NK-92 (cell line): ENCODE data around the gene GSTP1.
"Not testable (repeated sequence)": the region's sequence is repeated elsewhere in the genome, so short reads cannot be mapped to it uniquely, and the experiment has no call there.

Source experiments
- DNase-seq: peaks from one replicate; lab custom pipeline; 2025; ENCODE audit not compliant: unreplicated experiment; lab: John Stamatoyannopoulos, UW

Gene GSTP1

GRCh38 chr11:67583247-67584204, at the start of gene GSTP1:
Gene GSTP1 (plus strand): TSS chr11:67583812. CDS start chr11:67583844, 32 bp downstream.
- DNase-seq = no peak

DNA sequence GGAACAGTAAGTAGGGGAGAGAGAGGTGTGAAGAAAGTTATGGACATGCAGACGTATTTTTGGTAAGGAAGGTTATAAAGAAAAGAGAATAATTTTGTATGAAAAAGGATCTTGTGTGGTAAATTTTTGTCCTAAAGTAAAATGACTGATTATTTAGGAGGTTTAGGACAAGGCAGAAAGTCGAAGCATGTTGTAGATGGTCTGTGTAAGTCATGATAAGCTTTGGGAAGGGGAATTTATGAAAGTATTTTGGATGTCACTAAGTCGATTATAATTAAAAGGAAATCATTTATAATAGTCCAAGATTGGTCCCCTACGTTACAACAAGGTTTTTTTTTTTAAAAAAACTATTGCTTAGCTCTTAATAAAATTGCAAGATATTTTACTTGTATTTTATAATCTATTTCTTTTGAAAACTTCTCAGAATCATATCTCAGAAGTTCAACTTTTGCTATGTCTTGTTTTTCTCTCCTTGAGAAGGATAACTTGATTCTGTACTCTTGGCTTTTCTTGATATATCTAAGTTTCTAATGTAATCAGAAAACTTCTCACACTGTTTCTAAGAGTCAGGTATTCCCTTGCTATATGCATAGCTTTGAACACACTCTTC, 49.4 kb upstream of the GSTP1 start:
- no peak for DNase-seq

GRCh38 chr11:67535561-67535960, 48.1 kb upstream of the GSTP1 start:
- no peak for DNase-seq

DNA sequence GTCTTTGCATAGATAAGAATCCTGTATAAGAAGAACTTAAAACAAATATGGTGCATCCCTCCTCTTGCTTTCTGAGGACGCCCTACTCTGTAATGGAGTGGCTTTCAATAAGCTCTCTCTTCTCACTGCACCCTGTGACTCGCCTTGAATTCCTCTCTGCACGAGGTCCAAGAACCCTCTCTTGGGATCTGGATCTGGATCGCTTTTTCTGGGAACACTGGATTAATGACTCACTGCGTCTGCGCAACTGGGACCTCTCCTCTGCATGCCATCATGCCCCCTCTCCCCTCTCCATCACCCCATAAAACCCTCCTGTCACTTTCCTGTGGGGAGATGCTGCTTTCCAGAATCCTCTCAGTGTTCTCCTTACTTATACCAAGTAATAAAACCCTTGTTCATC, 45.3 kb upstream of the GSTP1 start:
- DNase-seq = no peak

DNA sequence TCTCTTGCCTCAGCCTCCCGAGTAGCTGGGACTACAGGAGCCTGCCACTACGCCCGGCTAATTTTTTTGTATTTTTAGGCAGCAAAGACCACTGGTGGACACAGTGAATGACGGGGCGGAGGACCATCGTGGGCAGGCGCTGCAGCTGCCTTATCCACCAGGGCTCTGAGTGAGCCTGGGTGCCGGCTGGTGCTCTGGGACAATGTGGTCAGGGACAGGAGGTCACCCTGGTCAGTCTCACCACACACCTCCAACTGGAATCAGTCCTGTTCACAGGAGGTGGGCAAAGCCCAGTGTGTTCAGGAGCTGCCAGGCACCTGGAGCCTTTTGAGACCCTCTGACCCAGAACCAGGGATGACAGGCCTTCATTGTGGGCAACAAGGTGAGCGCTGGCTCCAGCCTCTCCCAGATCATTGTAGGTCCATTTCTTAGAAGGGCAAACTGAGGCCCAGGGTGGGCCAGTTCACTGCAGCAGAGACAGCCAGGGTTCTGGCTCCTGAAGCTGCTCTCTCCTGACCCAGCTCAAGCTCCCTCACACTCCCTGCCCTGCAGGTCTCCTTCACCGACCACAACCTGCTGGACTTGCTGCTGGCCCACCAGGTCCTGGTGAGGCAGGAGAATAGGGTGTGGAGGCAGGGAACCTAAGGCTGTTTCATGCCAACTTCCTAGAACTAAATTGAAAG, 44.6 kb upstream of the GSTP1 start:
- DNase-seq = no peak

GRCh38 chr11:67539550-67539949, 44.1 kb upstream of the GSTP1 start:
- DNase-seq = no peak

- DNase-seq = no peak
Observed at GRCh38 chr11:67541198-67541597, 42.4 kb upstream of the GSTP1 start.

- no peak for DNase-seq
Observed at GRCh38 chr11:67542169-67542568, 41.4 kb upstream of the GSTP1 start.

DNA sequence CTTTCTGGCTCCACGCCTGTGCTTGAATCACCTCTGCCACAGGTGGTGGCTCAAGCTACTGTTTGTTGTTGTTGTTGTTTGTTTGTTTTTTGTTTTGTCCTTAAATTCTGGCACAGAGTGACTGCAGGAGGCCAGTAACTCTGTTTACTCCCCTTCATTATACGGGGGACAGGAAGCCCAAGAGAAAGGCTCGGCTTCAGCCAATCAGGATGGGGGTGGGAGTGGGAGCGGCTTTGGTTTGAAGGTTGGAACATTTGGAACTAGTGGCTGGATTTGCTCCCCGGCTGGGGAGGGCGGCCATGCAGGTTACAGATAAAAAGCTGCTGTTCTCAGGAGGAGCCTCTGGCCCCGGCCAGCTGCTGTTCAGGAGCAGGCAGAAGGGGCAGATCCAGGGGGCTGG, 40.6 kb upstream of the GSTP1 start:
- DNase-seq = no peak

- no peak for DNase-seq
Observed at GRCh38 chr11:67543585-67543984, 40.0 kb upstream of the GSTP1 start.

DNA sequence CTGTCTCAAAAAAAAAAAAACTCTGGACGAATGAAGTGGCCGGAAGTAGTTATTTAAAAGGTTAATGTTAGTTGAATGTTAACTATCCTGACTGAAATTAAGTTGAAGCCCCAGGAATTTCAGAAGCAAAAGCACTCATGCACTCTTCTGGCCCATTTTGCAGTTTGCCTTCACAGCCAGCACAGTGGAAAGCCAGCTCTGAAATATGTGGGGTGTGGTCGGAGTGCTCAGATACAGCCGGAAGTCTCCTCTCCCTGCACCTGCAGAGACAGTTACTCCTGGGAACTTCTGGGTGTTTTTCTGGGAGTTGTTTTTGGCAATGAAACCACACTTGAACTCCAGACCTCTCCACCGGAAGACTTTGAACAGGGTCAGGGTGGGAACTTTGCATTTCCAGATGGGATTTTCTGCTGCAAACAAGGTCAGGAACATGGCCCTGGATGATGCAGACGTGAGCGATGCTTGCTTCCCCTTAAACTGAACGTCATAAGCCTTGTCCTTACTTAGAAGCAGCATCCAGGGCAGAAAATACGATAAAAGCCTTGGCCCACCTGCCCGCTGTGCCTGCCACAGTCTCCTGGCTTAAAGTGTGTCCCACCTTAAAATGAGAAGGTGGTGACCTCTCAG, 38.9 kb upstream of the GSTP1 start:
- DNase-seq = no peak

DNA sequence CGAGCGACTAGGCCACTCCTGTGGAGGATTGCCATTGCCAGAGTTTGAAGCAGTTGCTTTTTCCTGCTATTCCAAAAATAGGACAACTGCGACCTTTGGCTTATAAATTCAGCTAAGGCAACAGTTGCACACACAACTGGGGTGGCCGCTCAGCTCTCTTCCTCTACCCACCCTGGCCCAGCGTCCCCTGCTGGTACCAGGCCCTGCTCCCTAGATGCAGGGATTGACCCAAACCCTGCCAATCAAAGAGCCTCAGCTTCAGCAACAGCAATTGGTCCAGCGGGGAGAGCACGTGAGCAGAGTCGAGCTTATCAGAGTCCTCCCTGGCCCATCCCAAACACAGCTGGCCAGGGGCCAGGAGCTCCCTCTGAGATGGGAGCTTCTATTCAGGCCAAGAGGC, 38.3 kb upstream of the GSTP1 start:
- DNase-seq = no peak

DNA sequence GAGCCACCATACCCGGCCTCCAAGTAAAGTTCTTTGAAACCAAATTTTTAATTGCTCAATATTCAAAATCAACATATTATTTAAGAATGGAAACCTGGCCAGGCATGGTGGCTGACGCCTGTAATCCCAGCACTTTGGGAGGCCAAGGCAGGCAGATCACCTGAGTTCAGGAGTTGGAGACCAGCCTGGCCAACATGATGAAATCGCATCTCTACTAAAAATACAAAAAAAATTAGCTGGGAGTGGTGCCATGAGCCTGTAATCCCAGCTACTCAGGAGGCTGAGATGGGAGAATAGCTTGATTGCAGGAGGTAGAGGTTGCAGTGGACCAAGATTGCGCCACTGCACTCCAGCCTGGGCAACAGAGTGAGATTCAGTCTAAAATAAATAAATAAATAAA, 35.5 kb upstream of the GSTP1 start:
- not testable (repeated sequence) for DNase-seq

- no peak for DNase-seq
Observed at GRCh38 chr11:67548555-67549110, 35.0 kb upstream of the GSTP1 start.

DNA sequence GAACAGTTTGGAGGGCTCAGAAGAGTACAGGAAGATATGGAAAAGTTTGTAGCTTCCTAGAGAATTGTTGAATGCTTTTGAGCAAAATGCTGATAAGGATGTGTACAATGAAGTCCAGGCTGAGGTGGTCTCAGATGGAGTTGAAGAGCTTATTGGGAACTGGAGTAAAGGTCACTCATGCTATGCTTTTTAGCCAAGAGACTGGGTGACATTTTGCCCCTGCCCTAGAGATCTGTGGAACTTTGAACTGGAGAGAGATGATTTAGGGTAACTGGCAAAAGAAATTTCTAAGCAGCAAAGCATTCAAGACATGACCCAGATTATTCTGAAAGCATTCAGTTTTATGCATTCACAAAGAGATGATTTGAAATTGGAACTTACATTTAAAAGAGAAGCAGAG, 32.5 kb upstream of the GSTP1 start:
- DNase-seq = no peak

DNA sequence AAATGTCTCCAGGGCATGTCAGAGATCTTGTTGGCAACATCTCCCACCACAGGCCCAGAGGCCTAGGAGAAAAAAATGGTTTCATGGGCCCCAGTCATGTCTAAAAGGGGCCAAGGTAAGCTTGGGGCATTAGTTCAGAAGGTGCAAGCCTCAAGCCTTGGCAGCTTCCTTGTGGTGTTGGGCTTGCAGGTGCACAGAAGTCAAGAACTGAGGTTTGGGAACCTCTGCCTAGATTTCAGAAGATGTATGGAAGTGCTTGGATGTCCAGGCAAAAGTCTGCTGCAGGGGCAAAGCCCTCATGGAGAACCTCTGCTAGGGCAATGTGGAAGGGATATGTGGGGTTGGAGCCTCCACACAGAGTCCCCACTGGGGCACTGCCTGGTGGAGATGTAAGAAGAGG, 31.9 kb upstream of the GSTP1 start:
- DNase-seq = not testable (repeated sequence)

DNA sequence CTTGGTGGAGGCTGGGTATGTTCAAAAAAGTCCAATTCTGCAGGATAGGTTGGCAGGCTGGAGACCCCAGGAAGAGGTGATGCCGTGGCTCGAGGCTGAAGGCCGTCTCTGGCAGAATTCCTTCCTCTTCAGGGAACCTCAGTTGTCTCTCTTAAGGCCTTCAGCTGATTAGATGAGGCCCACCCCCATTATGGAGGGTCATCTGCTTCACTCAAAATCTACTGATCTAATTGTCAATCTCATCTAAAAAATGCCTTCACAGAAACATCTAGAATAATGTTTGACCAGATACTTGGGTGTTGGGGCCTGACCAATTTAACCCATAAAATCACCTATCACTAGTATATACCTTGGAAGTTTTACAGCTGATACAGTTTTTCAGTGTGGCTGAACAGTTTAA, 27.4 kb upstream of the GSTP1 start:
- DNase-seq = no peak

DNA sequence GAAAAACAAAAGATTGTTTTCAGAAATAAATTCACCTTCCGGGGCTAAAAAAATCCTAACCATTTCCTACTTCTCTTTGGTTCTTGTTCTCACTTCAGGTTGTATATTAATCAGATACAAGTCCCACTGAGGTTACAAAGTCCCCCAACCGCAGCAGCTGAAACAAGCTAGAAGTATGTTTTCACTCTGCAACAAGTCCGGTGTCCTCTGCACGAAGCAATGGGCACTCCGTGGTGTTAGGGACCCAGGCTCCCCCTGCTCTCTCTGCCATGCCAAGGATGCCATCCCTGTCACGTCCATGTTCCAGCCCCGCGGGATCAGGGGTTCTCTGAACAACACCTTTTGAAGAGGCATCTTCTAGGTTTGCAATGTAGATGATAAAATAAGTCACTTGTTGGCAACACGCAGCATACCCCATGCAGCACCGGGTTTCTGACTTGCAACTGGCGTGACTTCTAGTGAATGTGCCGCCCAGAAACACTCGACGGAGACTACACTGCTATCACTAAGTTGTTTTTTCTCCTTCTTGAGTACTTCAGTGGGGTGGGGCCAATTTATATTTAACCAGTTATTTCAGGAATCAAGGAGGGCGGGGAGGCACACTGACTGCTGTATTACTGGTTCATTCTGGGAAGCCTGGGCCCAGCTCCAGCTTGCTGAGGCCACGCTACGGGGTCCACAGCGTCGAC, 25.4 kb upstream of the GSTP1 start:
- DNase-seq = no peak

GRCh38 chr11:67561971-67562619, 21.5 kb upstream of the GSTP1 start:
- DNase-seq = no peak
